ENCODE measurements around the gene DCDC2B.
"Not testable (repeated sequence)": the region's sequence is repeated elsewhere in the genome, so short reads cannot be mapped to it uniquely, and the experiment has no call there.

DCDC2B gene

GRCh38 chr1:32255072-32256071 is 46.5 kb downstream of the DCDC2B start:
- DNase-seq (ENCODE audit: low read depth in 4 of 4, low spot score in 1 of 4), result no peak

GRCh38 chr1:32256473-32257226 is 47.8 kb downstream of the DCDC2B start:
- no peak for DNase-seq (ENCODE audit: low read depth in 4 of 4, low spot score in 1 of 4)

GRCh38 chr1:32257227-32257508 is 48.3 kb downstream of the DCDC2B start:
- no peak for DNase-seq (ENCODE audit: low read depth in 4 of 4, low spot score in 1 of 4)

GRCh38 chr1:32263236-32263593 is 54.3 kb downstream of the DCDC2B start:
- not testable (repeated sequence) for DNase-seq (ENCODE audit: low read depth in 4 of 4, low spot score in 1 of 4)

- DNase-seq (ENCODE audit: low read depth in 4 of 4, low spot score in 1 of 4), result no peak
These were observed 54.9 kb downstream of the DCDC2B start for GRCh38 chr1:32263744-32264143.
